Lower leg skin (tissue), 4 donors: Measurements from ENCODE around the gene ETV2. TPM values are rescaled to one million over a fixed set of nuclear protein-coding genes. Genes with fewer than 3 reads are reported as not detected.
"Not testable (repeated sequence)": the region's sequence is repeated elsewhere in the genome, so short reads cannot be mapped to it uniquely, and the experiment has no call there.

Experiments
- DNase-seq, 2 donors: peaks; one replicate each; pipeline ENCODE4 v3.0.0-alpha.2; 2019; ENCODE audit warnings: low spot score in 2 of 2
- H3K4me3 ChIP-seq: fragments of 200-600 bp; sonication (generic); 2 replicates; pipeline ENCODE4 v1.5.1; 2017; ENCODE audit warnings: mild to moderate bottlenecking, low read depth; ENCODE audit not compliant: poor library complexity, severe bottlenecking
- POLR2A ChIP-seq, 2 donors: fragments of 450-650 bp; IDR thresholded peaks; one replicate each; pipeline ENCODE4 v1.6.1; 2016 to 2017; ENCODE audit warnings: antibody characterized with exemption in 2 of 2, mild to moderate bottlenecking in 1 of 2, moderate library complexity in 1 of 2
- WGBS, 2 donors: methylation state at CpG; one replicate each; pipeline ENCODE4 v1.1.5; 2018; 5-methylcytosine and 5-hydroxymethylcytosine counted together
- intact Hi-C: fragments of 100-400 bp; cut with DNase I; formaldehyde crosslinking; loops from one replicate; pipeline ENCODE4 v1.15.0; 2023; ENCODE audit warnings: low total_unique reads
- total RNA-seq, 4 donors: library from RNA; depleted of rRNA; stranded (reverse); fragments of >200 nt; gene quantifications; one replicate each; pipeline ENCODE4 v1.1.0, GENCODE V29; 2016
- TF ChIP-seq, protein P1 (sequence below), 3 donors: fragments of 450-650 bp; IDR thresholded peaks; one replicate each; pipeline ENCODE4 v1.5.1; 2016; ENCODE audit warnings: antibody characterized with exemption in 3 of 3, mild to moderate bottlenecking in 3 of 3, moderate library complexity in 2 of 3

Gene ETV2
- total RNA-seq, 4 donors from 2014 or later, result 1.2 to 1.8 (median 1.6) TPM; not detected in 1

DNA sequence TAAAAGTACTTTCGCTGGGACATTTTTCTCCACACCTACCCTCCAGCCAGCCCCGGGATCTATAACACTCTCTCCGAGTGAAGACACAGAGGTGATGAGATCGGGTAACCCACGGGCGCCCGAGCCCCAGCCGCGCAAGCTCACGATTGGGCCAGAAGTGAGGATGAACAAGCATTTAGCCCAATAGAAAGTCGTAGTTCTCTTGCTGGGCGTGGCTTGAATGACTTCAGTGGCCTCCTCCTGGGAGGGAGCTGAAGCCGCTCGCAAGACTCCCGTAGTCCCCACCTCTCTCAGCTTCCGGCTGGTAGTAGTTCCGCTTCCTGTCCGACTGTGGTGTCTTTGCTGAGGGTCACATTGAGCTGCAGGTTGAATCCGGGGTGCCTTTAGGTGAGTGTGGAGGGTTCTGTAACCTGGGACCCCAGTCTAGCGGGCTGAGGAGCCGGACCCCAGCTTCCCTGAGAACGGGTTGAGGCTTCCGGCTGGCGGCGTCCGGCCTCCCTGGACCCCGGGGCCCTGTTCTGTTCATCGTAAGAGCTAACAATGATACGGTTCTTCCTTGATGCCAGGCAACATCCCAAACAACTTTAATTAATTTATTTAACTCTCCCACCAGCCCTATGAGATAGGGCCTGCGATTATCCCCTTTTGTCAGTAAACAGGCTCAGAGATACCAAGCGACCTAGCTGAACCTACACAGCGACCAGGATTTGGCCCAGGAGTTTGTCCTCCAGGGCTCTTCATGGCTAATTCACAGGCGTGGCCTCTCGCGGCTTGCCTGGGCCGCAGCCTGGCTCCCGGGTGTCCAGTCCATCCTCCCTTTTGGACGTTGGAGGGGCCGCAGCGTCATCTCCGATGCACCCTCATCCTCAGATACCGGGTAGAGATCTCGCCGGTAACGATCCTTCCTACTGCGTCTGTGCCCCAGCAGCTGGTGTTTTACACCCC is 6.7 kb downstream of the ETV2 start, which contains the start of gene COX6B1:
COX6B1 (plus strand) TSS at position 307 of the 945 bp plus-strand sequence. CDS start 2,921 bp downstream, outside the sequence.
- peak in 1 of 2 donors; percentile 12 for TF ChIP-seq POLR2A (IDR thresholded peaks at IDR 0.05)
- TF ChIP-seq, protein P1, sequence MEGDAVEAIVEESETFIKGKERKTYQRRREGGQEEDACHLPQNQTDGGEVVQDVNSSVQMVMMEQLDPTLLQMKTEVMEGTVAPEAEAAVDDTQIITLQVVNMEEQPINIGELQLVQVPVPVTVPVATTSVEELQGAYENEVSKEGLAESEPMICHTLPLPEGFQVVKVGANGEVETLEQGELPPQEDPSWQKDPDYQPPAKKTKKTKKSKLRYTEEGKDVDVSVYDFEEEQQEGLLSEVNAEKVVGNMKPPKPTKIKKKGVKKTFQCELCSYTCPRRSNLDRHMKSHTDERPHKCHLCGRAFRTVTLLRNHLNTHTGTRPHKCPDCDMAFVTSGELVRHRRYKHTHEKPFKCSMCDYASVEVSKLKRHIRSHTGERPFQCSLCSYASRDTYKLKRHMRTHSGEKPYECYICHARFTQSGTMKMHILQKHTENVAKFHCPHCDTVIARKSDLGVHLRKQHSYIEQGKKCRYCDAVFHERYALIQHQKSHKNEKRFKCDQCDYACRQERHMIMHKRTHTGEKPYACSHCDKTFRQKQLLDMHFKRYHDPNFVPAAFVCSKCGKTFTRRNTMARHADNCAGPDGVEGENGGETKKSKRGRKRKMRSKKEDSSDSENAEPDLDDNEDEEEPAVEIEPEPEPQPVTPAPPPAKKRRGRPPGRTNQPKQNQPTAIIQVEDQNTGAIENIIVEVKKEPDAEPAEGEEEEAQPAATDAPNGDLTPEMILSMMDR (IDR thresholded peaks at IDR 0.05), result no peak
- intact Hi-C loops, result no loop called here
- DNase-seq, result peak; percentile 96 to 97
- WGBS, 2 donors, result 0 to 1% methylated on average over 37 of the region's 46 CpGs
- H3K4me3 ChIP-seq, result peak within 1 kb of the TSS; percentile 83

DNA sequence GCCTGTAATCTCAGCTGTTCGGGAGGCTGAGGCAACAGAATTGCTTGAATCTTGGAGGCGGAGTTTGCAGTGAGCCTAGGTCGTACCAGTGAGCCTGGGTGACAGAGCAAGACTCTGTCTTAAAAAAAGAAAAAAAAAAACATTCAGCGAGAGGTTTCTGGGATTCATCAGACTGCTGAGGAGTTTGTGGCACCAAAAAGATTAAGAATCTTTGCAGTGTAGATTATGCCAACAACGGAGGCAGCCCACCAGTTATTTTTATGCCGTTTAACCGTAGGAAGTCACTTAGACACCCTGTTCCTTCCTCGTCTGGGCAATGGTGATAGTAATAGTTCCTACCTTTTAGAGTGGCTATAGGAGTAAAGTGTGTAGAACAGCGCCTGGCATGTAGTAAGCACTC is 9.0 kb downstream of the ETV2 start:
- intact Hi-C loops, result no loop called here
- TF ChIP-seq POLR2A (IDR thresholded peaks at IDR 0.05), result no peak
- TF ChIP-seq, protein P1 (IDR thresholded peaks at IDR 0.05), result no peak
- 78 to 79% methylated on average over 9 of the region's 9 CpGs for WGBS, 2 donors
- H3K4me3 ChIP-seq, result no peak overlapping the region
- DNase-seq, result no peak

DNA sequence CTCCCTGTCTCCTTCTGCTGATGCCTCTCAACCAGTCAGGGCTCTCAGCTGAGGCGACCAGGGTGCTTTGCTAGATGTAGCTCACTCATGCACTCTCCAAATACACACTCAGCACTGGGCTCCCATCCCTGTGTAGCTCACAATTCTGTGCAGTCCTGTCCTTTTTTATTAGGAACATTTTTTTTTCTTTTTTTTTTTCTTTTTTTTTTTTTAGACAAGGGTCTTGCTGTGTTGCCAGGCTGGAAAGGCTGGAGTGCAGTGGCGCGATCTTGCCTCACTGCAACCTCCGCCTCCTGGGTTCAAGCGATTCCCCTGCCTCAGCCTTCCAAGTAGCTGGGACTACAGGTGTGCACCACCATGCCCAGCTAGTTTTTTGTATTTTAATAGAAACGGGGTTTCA is 13.3 kb downstream of the ETV2 start:
- DNase-seq, H3K4me3 ChIP-seq, intact Hi-C loops: not testable (repeated sequence)
- 92 to 97% methylated on average over 6 of the region's 6 CpGs for WGBS, 2 donors

DNA sequence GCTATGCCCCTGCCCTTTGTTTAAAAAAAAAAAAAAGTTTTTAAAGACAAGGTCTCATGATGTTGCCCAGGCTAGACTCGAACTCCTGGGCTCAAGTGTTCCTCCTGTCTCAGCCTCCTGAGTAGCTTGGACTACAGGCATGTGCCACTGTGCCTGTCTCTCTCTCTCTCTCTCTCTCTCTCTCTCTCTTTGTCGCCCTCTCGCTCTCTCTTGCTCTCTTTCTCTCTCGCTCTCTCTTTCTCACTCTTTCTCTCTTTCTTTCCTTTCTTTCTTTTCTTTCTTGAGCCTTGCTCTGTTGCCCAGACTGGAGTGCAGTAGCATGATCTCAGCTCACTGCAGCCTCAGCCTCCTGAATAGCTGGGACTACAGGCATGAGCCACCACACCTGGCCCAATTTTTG is 14.1 kb downstream of the ETV2 start:
- 87 to 94% methylated on average over 4 of the region's 4 CpGs for WGBS, 2 donors
- intact Hi-C loops, result no loop called here

DNA sequence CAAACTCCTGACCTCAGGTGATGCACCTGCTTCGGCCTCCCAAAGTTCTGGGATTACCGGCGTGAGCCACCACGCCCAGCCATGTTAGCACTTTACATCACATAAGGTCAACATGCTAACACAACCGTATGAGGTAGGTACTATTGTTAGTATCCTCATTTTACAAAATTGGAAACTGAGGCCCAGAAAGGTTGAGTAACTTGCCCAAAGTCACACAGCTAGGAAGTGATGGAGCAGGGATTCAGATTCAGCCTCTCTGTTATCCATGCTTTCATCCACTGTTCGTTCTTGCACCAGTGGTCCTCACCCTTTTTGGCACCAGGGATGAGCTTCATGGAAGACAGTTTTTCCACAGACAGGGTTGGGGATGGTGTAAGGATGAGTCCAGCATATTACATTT is 15.2 kb downstream of the ETV2 start:
- intact Hi-C loops, result no loop called here
- H3K4me3 ChIP-seq, result no peak overlapping the region
- WGBS, 2 donors, result 85 to 94% methylated on average over 6 of the region's 6 CpGs
- TF ChIP-seq POLR2A (IDR thresholded peaks at IDR 0.05), result no peak
- TF ChIP-seq, protein P1 (IDR thresholded peaks at IDR 0.05), result no peak
- no peak for DNase-seq

More for the DNA sequence above, 14.1 kb downstream of the ETV2 start:
- no peak for DNase-seq
- TF ChIP-seq, protein P1 (IDR thresholded peaks at IDR 0.05), result no peak
- TF ChIP-seq POLR2A (IDR thresholded peaks at IDR 0.05), result no peak
- no peak overlapping the region for H3K4me3 ChIP-seq

DNA sequence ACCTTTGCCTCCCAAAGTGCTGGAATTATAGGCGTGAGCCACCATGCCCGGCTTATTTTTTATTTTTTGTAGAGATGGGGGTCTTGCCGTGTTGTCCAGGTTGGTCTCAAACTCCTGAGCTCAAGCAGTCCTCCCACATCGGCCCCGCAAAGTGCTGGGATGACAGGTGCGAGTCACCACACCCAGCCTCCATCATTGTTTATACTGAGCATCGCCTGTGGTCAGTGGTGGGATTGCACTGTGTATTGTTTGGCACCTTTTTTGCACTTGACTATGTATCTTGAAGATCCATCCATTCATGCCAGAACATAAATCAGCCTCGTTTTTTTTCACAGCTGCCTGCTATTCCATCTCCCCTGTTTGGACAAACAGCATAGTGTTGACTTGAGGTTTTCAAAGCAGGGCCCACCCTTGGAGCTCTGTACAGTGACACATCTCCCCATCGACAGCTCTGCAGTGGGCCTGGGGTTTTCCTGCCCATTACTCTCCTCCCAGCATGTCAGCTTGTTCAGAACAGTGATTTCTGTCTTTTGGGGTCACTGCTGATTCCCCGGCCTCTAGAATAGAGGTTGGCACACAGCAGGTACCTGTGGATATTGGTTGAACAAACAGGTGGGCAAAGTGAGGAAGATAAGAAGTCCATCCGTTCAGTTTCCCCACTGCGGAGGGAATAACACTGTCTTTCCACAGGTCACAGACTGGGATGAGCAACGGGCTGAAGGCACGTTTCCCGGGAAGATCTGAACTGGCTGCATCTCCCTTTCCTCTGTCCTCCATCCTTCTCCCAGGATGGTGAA is 16.6 kb downstream of the ETV2 start:
- DNase-seq, result no peak
- intact Hi-C loops, result no loop called here
- no peak overlapping the region for H3K4me3 ChIP-seq
- TF ChIP-seq POLR2A (IDR thresholded peaks at IDR 0.05), result no peak
- TF ChIP-seq, protein P1 (IDR thresholded peaks at IDR 0.05), result no peak
- 90 to 91% methylated on average over 15 of the region's 15 CpGs for WGBS, 2 donors
